NCI-H2171 treated with DMSO at 0.1 percent for 48 hours (cell line): Measurements from ENCODE around the gene SORBS2.

ENCODE experiments used
- DNase-seq: peaks from one replicate; lab custom pipeline; 2025; lab: John Stamatoyannopoulos, UW

SORBS2 gene

GRCh38 chr4:185590982-185591381, 221.0 kb downstream of the SORBS2 start:
- no peak for DNase-seq

DNA sequence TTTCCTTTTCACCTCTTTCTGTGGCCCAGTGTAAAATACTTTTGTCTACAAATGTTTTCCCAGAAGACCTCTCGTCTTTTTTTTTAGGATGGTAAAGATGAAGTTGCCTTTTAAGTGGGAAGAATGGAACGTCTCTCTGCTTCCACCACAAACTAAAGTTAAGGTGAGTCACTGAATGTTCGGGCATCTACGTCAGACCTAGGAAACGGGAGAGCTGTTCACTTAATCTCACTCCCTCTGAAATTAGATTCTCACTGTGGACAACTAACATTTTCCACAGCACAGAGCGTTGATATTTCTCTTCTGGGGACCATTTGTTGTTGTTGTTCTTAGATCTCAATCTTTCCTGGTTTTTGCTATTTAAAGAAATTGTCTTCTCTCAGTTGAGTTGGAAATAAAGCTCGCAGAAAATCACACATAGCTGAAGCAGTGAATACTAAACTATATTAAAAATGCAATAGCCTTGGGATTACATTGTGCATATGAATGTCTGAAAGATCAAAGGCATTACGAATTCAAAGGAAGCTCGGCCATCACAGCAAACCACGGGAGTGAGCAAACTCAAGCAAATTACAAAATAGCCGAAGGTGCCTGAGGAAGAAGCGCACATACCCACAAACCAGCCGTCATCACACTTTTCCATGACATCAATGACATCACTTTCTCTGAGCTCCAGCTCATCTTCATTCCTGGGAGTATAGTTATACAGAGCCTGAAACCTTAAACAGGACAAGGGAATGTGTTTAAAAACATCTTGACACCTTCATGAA, 222.7 kb downstream of the SORBS2 start:
- no peak for DNase-seq

- no peak for DNase-seq
Measured at GRCh38 chr4:185587427-185588161, 224.4 kb downstream of the SORBS2 start.

DNA sequence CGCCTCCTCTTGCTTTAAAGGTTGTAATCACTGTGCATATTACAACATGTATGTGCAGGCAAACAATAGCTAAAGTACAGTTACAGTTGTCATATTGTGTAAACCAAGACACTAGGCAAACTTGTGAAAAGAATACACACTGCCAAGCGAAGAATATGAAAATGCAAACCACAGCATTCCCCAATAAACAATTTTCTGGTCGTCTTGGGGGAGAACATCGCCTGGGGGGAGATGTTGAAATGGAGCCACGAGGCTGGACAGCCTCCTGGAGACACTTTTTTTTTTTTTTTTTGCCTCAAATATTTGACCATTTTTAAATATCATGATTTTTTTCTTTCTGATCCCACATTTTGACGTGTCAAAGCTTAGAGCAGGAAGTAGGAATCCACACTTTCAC, 225.0 kb downstream of the SORBS2 start:
- no peak for DNase-seq

- no peak for DNase-seq
Measured at GRCh38 chr4:185585211-185585610, 226.8 kb downstream of the SORBS2 start.

DNA sequence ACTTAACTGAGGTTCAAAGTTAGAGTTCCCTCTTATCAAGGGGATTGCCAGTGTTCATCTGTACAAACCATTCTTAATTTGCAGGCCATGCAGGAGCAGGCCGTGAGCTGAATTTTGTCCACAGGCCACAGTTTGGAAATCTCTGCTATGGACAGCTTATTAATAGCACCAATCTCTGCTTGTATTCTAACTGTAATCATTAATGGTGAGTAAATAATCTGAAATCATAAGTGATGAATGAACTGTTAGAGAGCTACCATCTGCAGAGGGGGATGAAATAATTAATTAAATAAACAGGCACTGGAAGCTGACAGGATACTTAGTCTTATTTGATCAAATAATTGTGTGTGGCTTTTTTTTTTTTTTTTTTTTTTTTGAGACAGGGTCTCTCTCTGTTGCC, 228.2 kb downstream of the SORBS2 start:
- no peak for DNase-seq

DNA sequence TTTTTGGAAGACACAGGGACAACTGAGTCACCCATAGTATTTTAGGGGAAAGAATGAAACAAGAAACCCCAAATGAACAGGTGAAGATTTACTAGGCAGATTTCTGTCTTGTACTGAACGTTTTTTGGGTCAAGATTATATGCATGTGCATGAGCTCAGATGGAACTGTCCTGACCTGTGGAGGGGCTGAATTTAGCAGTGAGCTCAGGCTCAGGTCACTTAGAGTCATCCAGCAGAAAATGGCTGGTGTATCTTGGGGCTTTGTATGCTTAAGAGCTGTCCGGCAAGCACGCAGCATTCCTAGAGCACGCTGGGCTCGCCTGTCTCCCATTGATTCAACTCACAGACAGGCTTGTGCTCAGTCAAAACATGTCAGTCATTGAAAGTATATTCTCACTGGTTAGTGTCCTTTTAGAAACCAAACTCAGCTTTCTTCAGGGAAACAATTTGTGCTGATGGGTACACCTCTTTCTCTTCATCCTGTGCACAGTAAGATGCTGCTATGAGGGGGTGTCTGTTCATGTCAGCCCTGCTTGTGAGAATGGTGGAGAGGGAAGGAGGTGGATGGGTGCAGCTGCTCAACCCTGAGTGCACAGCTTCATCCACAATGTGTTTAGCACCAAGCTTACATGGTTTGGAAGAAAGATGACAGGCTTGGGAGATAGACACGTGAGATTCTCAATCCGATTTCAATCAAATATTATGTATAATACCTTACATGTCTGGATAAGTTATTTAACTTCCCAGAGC, 229.2 kb downstream of the SORBS2 start:
- DNase-seq = no peak

- DNase-seq = no peak
Measured at GRCh38 chr4:185580699-185581098, 231.3 kb downstream of the SORBS2 start.

- no peak for DNase-seq
Measured at GRCh38 chr4:185578284-185578683, 233.7 kb downstream of the SORBS2 start.

DNA sequence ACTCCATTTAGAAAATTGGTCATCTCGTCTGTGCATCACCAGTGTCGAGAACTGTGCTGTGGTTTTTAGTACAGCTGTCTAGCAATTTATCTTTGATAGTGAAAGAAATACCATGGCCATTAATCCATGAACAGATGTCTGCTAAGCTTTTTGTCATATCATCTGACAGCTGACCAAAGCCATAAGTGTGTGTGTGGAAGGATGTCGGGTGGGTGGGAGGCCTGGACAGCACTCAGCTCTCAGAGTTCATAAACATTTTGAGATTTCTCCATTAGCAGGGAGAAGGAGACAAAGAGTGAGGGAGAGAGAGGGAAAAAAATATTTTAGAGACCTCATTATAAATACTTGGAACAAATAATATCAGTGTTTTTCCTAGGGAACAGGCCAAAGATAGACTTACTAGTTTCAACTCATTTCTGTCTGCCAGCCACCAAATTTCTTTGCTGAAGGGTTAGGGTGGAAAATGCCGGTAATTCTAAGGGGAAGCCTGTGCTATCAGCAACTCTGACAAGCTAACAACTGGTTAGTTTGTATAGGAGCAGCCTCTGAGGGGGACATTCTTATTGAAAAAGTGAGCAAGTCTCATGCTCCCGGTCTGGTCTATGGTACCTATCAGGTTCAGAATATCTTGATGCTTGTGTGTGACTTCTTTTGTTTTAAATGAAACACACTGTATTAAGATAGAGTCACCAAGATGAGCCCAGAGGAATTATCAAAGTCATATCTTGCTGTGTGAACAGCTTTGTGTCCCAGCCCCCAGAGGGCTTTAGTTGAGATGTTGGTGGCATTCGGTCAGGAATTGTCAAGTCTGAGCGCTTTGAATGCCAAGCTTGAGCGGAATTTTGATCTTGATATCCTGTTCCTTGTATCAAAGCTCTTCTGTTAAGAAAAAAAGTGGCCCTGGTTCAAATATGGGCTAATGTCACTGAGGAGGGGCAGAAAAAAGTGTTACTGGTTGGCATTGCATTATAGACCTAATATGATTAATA, 234.7 kb downstream of the SORBS2 start:
- DNase-seq = no peak

DNA sequence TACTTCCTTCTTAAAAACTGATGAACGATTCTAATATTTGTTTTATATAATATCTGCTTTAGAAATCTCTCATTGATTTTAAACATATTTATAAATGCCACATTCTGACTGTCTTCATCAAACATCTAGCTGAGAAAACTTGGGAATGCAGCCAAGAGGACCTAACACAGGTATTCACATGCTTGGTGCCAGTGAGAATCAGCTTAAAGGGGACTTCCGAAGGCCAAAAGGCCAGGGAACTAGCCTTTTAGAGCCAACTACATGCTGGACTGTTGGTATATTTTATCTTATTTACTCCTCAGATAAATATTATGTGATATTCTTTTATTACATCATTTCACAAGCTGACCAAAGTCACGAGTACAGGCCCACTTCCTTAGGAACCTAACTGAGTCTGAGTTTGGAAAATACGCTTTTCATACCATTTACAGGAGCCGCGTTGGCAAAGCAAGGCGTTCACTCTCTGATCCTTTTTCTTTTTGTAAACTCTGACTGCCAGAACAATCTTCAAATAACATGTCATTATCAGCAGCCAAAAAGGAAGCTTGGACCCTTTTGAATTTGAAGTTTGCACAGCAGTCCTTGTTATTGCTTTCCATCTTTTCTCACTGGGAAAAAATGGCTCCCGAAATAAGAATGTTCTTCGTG, 235.6 kb downstream of the SORBS2 start:
- no peak for DNase-seq

DNA sequence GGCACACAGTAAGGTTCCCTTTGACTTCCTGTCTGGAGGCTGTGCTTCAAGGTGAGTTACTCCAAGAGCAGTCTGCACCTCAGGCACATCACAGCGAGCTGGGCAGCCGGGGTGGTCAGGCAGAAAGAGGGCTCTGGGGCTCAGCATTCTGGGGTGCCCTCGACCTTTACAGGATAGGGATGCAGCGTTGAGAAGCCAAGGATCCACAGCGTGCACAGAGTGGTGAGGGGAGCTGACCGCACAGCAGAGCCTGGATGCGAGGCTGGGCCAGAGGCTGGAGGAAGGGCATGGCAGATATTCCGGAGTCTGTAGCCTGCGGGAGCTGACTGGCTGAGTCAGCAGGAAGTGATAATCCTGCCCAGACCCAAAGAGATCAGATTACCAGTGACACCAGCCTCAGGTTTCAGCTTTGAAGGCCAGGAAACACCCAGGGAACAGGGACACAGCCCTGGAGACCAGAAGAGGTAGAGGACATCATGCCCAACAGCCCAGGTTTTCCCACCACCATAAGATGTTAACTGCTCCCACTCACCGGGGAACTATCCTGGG, 238.3 kb downstream of the SORBS2 start:
- DNase-seq = peak; percentile 5

DNA sequence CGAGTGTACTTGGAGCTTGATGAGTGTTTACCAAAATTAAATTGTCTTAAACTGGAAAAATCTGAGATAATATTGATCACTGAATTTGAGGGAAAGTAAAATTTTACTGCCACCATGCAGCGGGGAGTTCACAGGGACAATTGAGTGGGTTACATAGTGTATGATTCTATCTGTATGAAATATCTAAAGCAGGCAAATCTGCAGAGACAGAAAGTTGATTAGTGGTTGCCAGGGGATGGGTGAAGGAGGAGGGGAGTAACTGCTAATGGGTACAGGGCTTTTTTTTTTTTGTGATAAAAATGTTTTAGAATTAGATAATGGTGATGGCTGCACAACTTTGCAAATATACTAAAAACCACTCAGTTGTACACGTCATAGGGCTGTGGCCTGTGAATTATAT, 241.3 kb downstream of the SORBS2 start:
- DNase-seq = no peak

- no peak for DNase-seq
Measured at GRCh38 chr4:185567381-185568376, 244.3 kb downstream of the SORBS2 start.

DNA sequence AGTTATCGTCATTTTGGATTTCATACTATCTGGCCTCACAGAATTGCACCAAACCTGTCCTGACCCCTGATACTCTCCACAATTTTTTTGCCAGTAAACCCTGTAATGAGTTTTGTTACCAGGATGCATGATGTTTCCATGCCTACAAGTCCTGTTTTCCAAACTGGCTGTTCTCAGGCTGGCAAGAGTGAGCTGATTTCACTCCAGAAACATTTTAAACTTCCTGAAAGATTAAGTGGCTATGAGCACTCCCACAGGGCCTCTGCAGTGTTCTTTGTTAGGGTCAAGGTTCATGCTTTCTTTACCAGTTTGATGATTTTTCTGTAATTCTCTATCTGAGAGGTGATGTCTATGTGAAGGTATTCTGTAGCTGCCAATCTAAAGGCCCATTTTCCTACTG, 245.0 kb downstream of the SORBS2 start:
- no peak for DNase-seq

GRCh38 chr4:185566425-185566824, 245.6 kb downstream of the SORBS2 start:
- DNase-seq = no peak

- no peak for DNase-seq
Measured at GRCh38 chr4:185565696-185566095, 246.3 kb downstream of the SORBS2 start.

GRCh38 chr4:185564349-185564748, 247.6 kb downstream of the SORBS2 start:
- no peak for DNase-seq

- DNase-seq = no peak
Measured at GRCh38 chr4:185562531-185562930, 249.5 kb downstream of the SORBS2 start.

DNA sequence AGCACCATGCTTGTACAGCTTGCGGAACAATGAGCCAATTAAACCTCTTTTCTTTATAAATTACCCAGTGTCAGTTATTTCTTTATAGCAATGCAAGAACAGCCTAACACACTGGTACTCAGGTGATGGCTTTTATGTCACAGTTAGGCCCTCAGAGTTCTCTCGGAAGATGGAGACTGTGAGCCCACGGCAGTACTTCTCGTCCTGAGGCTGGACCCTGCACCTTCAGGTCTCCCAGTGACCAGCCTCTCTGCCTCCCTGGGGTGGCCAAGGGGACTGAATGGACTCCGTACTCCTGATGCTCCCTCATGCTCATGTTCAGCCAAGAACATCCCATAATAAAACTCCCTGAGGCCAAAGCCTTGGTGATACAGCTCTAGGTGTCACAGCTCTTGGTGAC, 251.7 kb downstream of the SORBS2 start:
- DNase-seq = no peak
